SK-N-SH treated with all-trans-retinoic acid at 6 μM for 48 hours (cell line): ENCODE measurements around the gene TWIST2.

Experiments
- ATAC-seq: fragments of 200-7000 bp; cut with Tn5 transposase; 3 replicates; pipeline ENCODE4 v1.9.1; 2020; ENCODE audit warnings: mild to moderate bottlenecking, moderate library complexity
- ARNTL ChIP-seq: fragments of 450-650 bp; formaldehyde crosslinking; IDR thresholded peaks from 2 replicates; pipeline ENCODE4 v1.5.0; 2020; ENCODE audit warnings: low read depth, mild to moderate bottlenecking, moderate library complexity, borderline replicate concordance
- BACH2 ChIP-seq: fragments of 250-450 bp; sonication (Bioruptor Pico); IDR thresholded peaks from 2 replicates; pipeline ENCODE4 v1.9.0; 2021; ENCODE audit warnings: mild to moderate bottlenecking, borderline replicate concordance
- CSDC2 ChIP-seq: fragments of 250-450 bp; sonication (Bioruptor Pico); IDR thresholded peaks from 2 replicates; pipeline ENCODE4 v1.5.0; 2020; ENCODE audit warnings: mild to moderate bottlenecking, moderate library complexity
- ESRRG ChIP-seq: fragments of 250-450 bp; sonication (Bioruptor Pico); IDR thresholded peaks from 2 replicates; pipeline ENCODE4 v1.6.1; 2021; ENCODE audit warnings: mild to moderate bottlenecking
- GLIS3 ChIP-seq: fragments of 250-450 bp; sonication (Bioruptor Pico); IDR thresholded peaks from 2 replicates; pipeline ENCODE4 v1.5.0; 2020; ENCODE audit warnings: mild to moderate bottlenecking, moderate library complexity
- ISL1 ChIP-seq: fragments of 250-450 bp; sonication (Bioruptor Pico); IDR thresholded peaks from 2 replicates; pipeline ENCODE4 v2.1.2; 2022; ENCODE audit warnings: mild to moderate bottlenecking, moderate library complexity
- OSR1 ChIP-seq: fragments of 250-450 bp; sonication (Bioruptor Pico); IDR thresholded peaks from 2 replicates; pipeline ENCODE4 v1.8.0; 2022; ENCODE audit warnings: moderate library complexity, mild to moderate bottlenecking, inconsistent platforms
- PPARA ChIP-seq: fragments of 250-450 bp; sonication (Bioruptor Pico); IDR thresholded peaks from 2 replicates; pipeline ENCODE4 v1.5.0; 2020; ENCODE audit warnings: mild to moderate bottlenecking, borderline replicate concordance
- RARB ChIP-seq: fragments of 250-450 bp; sonication (Bioruptor Pico); IDR thresholded peaks from 2 replicates; pipeline ENCODE4 v1.8.0; 2021; ENCODE audit warnings: mild to moderate bottlenecking, moderate library complexity
- SNAI2 ChIP-seq: fragments of 250-450 bp; sonication (Bioruptor Pico); IDR thresholded peaks from 2 replicates; pipeline ENCODE4 v1.5.0; 2020; ENCODE audit warnings: mild to moderate bottlenecking, moderate library complexity
- TCF4 ChIP-seq: fragments of 250-450 bp; sonication (Bioruptor Pico); IDR thresholded peaks from 2 replicates; pipeline ENCODE4 v1.8.0; 2021; ENCODE audit warnings: mild to moderate bottlenecking, moderate library complexity, borderline replicate concordance
- TOX ChIP-seq: fragments of 250-450 bp; sonication (Bioruptor Pico); IDR thresholded peaks from 2 replicates; pipeline ENCODE4 v1.8.0; 2021; ENCODE audit warnings: mild to moderate bottlenecking, moderate library complexity, borderline replicate concordance
- ZC3H10 ChIP-seq: fragments of 250-450 bp; sonication (Bioruptor Pico); IDR thresholded peaks from 2 replicates; pipeline ENCODE4 v1.5.1; 2021; ENCODE audit warnings: mild to moderate bottlenecking, moderate library complexity
- ZFP3 ChIP-seq: fragments of 250-450 bp; sonication (Bioruptor Pico); IDR thresholded peaks from 2 replicates; pipeline ENCODE4 v1.5.0; 2020; ENCODE audit warnings: mild to moderate bottlenecking, moderate library complexity
- ZFP30 ChIP-seq: fragments of 450-650 bp; formaldehyde crosslinking; IDR thresholded peaks from 2 replicates; pipeline ENCODE4 v1.5.0; 2022; ENCODE audit warnings: mild to moderate bottlenecking, moderate library complexity
- ZNF565 ChIP-seq: fragments of 450-650 bp; formaldehyde crosslinking; conservative IDR thresholded peaks from 2 replicates; pipeline ENCODE4 v1.5.0; 2020; ENCODE audit warnings: low read depth, mild to moderate bottlenecking, moderate library complexity
- ZNF70 ChIP-seq: fragments of 450-650 bp; formaldehyde crosslinking; IDR thresholded peaks from 2 replicates; pipeline ENCODE4 v1.5.0; 2020; ENCODE audit warnings: mild to moderate bottlenecking, moderate library complexity
- ZNF8 ChIP-seq: fragments of 450-650 bp; formaldehyde crosslinking; IDR thresholded peaks from 2 replicates; pipeline ENCODE4 v1.5.0; 2020; ENCODE audit warnings: mild to moderate bottlenecking, moderate library complexity
- TF ChIP-seq, protein P1 (sequence below): fragments of 250-450 bp; sonication (Bioruptor Pico); IDR thresholded peaks from 2 replicates; pipeline ENCODE4 v1.8.0; 2021; ENCODE audit warnings: low read depth, mild to moderate bottlenecking, moderate library complexity, borderline replicate concordance
- TF ChIP-seq, protein P2 (sequence below): fragments of 250-450 bp; sonication (Bioruptor Pico); IDR thresholded peaks from 2 replicates; pipeline ENCODE4 v1.5.1; 2021; ENCODE audit warnings: mild to moderate bottlenecking, moderate library complexity
- TF ChIP-seq, protein P3 (sequence below): fragments of 250-450 bp; sonication (Bioruptor Pico); IDR thresholded peaks from 2 replicates; pipeline ENCODE4 v1.5.1; 2020; ENCODE audit warnings: low read depth, mild to moderate bottlenecking, moderate library complexity
- TF ChIP-seq, protein P4 (sequence below): fragments of 250-450 bp; sonication (Bioruptor Pico); IDR thresholded peaks from 2 replicates; pipeline ENCODE4 v1.8.0; 2020; ENCODE audit warnings: mild to moderate bottlenecking, moderate library complexity, borderline replicate concordance
- TF ChIP-seq, protein P5 (sequence below): fragments of 250-450 bp; sonication (Bioruptor Pico); IDR thresholded peaks from 2 replicates; pipeline ENCODE4 v1.5.0; 2020; ENCODE audit warnings: mild to moderate bottlenecking, moderate library complexity

Gene TWIST2

DNA sequence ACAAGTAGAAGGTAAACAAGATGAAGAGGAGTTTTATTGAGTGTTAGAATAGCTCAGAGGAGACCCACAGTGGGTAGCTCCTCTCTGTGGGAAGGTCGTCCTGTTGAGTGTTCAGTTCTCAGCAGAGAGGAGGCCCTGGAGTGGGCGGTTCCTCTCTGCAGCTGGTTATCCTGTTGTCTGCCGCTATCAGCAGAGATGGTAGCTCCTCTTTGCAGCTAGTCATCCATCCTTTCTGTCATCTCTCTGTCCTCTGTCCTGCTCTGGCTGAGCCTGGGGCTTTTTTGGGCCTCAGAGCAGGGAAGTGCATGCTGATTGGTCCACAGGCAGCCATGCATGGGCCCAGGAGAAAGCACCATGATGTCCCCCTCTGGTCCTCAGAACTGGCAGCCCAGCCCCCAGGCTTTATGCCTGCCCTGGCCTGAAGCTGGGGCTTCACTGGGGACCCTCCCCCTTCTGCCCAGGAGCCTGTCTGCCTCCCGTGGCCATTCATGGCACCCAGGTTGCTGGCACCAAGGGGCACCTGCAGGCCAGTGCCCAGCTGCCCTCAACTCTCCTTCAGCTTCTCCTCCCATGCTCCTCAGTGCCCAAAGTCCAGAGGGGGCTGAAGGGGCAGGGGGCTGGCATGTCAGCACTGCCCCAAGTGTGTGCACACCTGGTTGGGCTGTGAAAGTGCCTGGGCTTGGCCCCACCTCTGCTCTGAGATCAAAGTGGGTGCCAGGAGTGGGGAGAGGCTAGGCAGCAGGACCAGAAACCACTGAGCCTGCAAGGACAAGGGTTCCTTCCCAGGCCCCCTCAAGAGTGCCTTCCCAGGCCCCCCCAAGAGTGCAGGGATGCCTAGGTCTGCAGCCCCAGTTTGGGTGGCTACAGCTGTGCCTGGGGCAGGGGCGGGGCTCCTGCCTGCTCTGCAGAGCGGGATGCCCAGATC is 98.7 kb downstream of the TWIST2 start:
- TF ChIP-seq ESRRG (CRISPR knock-in tag) (no peak), OSR1 (CRISPR knock-in tag) (no peak), TOX (no peak), TCF4 (CRISPR knock-in tag) (no peak), GLIS3 (CRISPR knock-in tag) (no peak), ZFP3 (CRISPR knock-in tag) (no peak), CSDC2 (CRISPR knock-in tag) (no peak), ISL1 (CRISPR knock-in tag) (no peak), ARNTL (no peak), ZNF565 (no peak), BACH2 (CRISPR knock-in tag) (no peak), ZC3H10 (CRISPR knock-in tag) (no peak), ZFP30 (CRISPR knock-in tag) (no peak), ZNF8 (CRISPR knock-in tag) (no peak), ZNF70 (CRISPR knock-in tag) (no peak), PPARA (CRISPR knock-in tag) (no peak)
- TF ChIP-seq, protein P1, sequence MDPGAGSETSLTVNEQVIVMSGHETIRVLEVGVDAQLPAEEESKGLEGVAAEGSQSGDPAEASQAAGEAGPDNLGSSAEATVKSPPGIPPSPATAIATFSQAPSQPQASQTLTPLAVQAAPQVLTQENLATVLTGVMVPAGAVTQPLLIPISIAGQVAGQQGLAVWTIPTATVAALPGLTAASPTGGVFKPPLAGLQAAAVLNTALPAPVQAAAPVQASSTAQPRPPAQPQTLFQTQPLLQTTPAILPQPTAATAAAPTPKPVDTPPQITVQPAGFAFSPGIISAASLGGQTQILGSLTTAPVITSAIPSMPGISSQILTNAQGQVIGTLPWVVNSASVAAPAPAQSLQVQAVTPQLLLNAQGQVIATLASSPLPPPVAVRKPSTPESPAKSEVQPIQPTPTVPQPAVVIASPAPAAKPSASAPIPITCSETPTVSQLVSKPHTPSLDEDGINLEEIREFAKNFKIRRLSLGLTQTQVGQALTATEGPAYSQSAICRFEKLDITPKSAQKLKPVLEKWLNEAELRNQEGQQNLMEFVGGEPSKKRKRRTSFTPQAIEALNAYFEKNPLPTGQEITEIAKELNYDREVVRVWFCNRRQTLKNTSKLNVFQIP = no peak
- TF ChIP-seq, protein P2, sequence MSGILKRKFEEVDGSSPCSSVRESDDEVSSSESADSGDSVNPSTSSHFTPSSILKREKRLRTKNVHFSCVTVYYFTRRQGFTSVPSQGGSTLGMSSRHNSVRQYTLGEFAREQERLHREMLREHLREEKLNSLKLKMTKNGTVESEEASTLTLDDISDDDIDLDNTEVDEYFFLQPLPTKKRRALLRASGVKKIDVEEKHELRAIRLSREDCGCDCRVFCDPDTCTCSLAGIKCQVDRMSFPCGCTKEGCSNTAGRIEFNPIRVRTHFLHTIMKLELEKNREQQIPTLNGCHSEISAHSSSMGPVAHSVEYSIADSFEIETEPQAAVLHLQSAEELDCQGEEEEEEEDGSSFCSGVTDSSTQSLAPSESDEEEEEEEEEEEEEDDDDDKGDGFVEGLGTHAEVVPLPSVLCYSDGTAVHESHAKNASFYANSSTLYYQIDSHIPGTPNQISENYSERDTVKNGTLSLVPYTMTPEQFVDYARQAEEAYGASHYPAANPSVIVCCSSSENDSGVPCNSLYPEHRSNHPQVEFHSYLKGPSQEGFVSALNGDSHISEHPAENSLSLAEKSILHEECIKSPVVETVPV (CRISPR knock-in tag) = no peak
- TF ChIP-seq, protein P3, sequence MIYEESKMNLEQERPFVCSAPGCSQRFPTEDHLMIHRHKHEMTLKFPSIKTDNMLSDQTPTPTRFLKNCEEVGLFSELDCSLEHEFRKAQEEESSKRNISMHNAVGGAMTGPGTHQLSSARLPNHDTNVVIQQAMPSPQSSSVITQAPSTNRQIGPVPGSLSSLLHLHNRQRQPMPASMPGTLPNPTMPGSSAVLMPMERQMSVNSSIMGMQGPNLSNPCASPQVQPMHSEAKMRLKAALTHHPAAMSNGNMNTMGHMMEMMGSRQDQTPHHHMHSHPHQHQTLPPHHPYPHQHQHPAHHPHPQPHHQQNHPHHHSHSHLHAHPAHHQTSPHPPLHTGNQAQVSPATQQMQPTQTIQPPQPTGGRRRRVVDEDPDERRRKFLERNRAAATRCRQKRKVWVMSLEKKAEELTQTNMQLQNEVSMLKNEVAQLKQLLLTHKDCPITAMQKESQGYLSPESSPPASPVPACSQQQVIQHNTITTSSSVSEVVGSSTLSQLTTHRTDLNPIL (CRISPR knock-in tag) = no peak
- TF ChIP-seq, all 23 proteins: peak for 0
- ATAC-seq = no peak

DNA sequence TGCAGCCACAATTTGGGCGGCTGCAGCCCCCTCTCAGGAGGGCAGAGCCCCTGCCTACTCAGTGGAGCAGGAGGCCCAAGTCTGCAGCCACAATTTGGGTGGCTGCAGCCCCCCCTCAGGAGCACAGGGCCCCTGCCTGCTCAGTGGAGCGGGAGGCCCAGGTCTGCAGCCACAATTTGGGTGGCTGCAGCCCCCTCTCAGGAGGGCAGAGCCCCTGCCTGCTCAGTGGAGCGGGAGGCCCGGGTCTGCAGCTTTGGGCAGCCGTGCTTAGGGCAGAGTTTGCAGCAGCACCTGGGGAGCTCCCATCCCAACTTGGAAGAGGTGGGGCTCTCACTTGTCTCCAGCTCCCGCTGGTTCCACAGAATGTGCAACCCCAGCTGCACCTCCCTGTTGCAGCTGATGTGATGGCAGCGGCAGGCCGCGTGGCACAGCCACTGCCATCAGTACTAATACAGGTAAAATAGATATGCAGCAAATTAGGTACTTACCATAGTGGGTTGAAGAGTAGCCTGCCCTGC is 99.4 kb downstream of the TWIST2 start:
- no peak for ATAC-seq
- no peak for TF ChIP-seq CSDC2 (CRISPR knock-in tag)
- TF ChIP-seq ARNTL = no peak
- no peak for TF ChIP-seq ZFP30 (CRISPR knock-in tag)
- TF ChIP-seq GLIS3 (CRISPR knock-in tag) = no peak
- TF ChIP-seq PPARA (CRISPR knock-in tag) = no peak
- TF ChIP-seq TOX = no peak
- no peak for TF ChIP-seq ZNF70 (CRISPR knock-in tag)
- TF ChIP-seq, protein P2 (CRISPR knock-in tag) = no peak
- no peak for TF ChIP-seq OSR1 (CRISPR knock-in tag)
- no peak for TF ChIP-seq ZNF8 (CRISPR knock-in tag)
- no peak for TF ChIP-seq SNAI2 (CRISPR knock-in tag)
- TF ChIP-seq, protein P3 (CRISPR knock-in tag) = no peak
- no peak for TF ChIP-seq RARB (CRISPR knock-in tag)
- TF ChIP-seq, protein P1 = no peak
- TF ChIP-seq ZNF565 = no peak
- TF ChIP-seq, protein P4, sequence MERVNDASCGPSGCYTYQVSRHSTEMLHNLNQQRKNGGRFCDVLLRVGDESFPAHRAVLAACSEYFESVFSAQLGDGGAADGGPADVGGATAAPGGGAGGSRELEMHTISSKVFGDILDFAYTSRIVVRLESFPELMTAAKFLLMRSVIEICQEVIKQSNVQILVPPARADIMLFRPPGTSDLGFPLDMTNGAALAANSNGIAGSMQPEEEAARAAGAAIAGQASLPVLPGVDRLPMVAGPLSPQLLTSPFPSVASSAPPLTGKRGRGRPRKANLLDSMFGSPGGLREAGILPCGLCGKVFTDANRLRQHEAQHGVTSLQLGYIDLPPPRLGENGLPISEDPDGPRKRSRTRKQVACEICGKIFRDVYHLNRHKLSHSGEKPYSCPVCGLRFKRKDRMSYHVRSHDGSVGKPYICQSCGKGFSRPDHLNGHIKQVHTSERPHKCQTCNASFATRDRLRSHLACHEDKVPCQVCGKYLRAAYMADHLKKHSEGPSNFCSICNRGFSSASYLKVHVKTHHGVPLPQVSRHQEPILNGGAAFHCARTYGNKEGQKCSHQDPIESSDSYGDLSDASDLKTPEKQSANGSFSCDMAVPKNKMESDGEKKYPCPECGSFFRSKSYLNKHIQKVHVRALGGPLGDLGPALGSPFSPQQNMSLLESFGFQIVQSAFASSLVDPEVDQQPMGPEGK (CRISPR knock-in tag) = no peak
- no peak for TF ChIP-seq ZFP3 (CRISPR knock-in tag)
- TF ChIP-seq BACH2 (CRISPR knock-in tag) = no peak
- TF ChIP-seq ESRRG (CRISPR knock-in tag) = no peak
- TF ChIP-seq, protein P5, sequence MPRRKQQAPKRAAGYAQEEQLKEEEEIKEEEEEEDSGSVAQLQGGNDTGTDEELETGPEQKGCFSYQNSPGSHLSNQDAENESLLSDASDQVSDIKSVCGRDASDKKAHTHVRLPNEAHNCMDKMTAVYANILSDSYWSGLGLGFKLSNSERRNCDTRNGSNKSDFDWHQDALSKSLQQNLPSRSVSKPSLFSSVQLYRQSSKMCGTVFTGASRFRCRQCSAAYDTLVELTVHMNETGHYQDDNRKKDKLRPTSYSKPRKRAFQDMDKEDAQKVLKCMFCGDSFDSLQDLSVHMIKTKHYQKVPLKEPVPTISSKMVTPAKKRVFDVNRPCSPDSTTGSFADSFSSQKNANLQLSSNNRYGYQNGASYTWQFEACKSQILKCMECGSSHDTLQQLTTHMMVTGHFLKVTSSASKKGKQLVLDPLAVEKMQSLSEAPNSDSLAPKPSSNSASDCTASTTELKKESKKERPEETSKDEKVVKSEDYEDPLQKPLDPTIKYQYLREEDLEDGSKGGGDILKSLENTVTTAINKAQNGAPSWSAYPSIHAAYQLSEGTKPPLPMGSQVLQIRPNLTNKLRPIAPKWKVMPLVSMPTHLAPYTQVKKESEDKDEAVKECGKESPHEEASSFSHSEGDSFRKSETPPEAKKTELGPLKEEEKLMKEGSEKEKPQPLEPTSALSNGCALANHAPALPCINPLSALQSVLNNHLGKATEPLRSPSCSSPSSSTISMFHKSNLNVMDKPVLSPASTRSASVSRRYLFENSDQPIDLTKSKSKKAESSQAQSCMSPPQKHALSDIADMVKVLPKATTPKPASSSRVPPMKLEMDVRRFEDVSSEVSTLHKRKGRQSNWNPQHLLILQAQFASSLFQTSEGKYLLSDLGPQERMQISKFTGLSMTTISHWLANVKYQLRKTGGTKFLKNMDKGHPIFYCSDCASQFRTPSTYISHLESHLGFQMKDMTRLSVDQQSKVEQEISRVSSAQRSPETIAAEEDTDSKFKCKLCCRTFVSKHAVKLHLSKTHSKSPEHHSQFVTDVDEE (CRISPR knock-in tag) = no peak
